ENCODE measurements around the gene ANKRD16.
A peak's percentile ranks its signal among the peaks of the same experiment; 100 is the strongest.
"Not testable (repeated sequence)": the region's sequence is repeated elsewhere in the genome, so short reads cannot be mapped to it uniquely, and the experiment has no call there.

The ANKRD16 gene

GRCh38 chr10:5889624-5890451 is at the start of gene ANKRD16, which contains the start of gene FBH1:
Gene ANKRD16, minus strand, starts transcription at chr10:5889893. Its CDS starts 539 bp downstream, at chr10:5889354.
Gene FBH1, plus strand, starts transcription at chr10:5890243. Its CDS starts 103 bp downstream, at chr10:5890346.
- peak; percentile 98 to 99 for DNase-seq

- DNase-seq, result no peak
Observed at GRCh38 chr10:5938291-5938690, 48.6 kb upstream of the ANKRD16 start.

GRCh38 chr10:5937016-5937415 is 47.3 kb upstream of the ANKRD16 start:
- DNase-seq, result no peak

- DNase-seq, result no peak
Observed at GRCh38 chr10:5935628-5936027, 45.9 kb upstream of the ANKRD16 start.

GRCh38 chr10:5933909-5934546 is 44.3 kb upstream of the ANKRD16 start:
- no peak for DNase-seq

GRCh38 chr10:5932345-5932744 is 42.7 kb upstream of the ANKRD16 start:
- DNase-seq, result no peak

- no peak for DNase-seq
Observed at GRCh38 chr10:5930272-5930671, 40.6 kb upstream of the ANKRD16 start.

GRCh38 chr10:5929442-5929841 is 39.7 kb upstream of the ANKRD16 start:
- DNase-seq, result no peak

- no peak for DNase-seq
Observed at GRCh38 chr10:5927306-5927705, 37.6 kb upstream of the ANKRD16 start.

- no peak for DNase-seq
Observed at GRCh38 chr10:5924889-5925288, 35.2 kb upstream of the ANKRD16 start.

GRCh38 chr10:5921746-5922145 is 32.1 kb upstream of the ANKRD16 start:
- DNase-seq, result no peak

GRCh38 chr10:5919568-5919967 is 29.9 kb upstream of the ANKRD16 start:
- no peak for DNase-seq

GRCh38 chr10:5918763-5919162 is 29.1 kb upstream of the ANKRD16 start:
- DNase-seq, result no peak

- no peak for DNase-seq
Observed at GRCh38 chr10:5917305-5917704, 27.6 kb upstream of the ANKRD16 start.

GRCh38 chr10:5915451-5915850 is 25.8 kb upstream of the ANKRD16 start:
- no peak for DNase-seq

GRCh38 chr10:5913736-5914135 is 24.0 kb upstream of the ANKRD16 start:
- DNase-seq, result no peak

GRCh38 chr10:5911670-5912069 is 22.0 kb upstream of the ANKRD16 start:
- DNase-seq, result no peak

GRCh38 chr10:5910323-5911100 is 20.8 kb upstream of the ANKRD16 start:
- no peak for DNase-seq

GRCh38 chr10:5908676-5909075 is 19.0 kb upstream of the ANKRD16 start:
- DNase-seq, result not testable (repeated sequence)

GRCh38 chr10:5906651-5907050 is 17.0 kb upstream of the ANKRD16 start:
- no peak for DNase-seq

GRCh38 chr10:5905854-5906507 is 16.3 kb upstream of the ANKRD16 start:
- no peak for DNase-seq

- DNase-seq, result no peak
Observed at GRCh38 chr10:5904227-5904626, 14.5 kb upstream of the ANKRD16 start.

GRCh38 chr10:5903563-5903962 is 13.9 kb upstream of the ANKRD16 start:
- no peak for DNase-seq
